Erythroblast (primary cell): ENCODE data around the gene PSMB1.

ENCODE experiments used
- GATA1 ChIP-seq: IDR thresholded peaks from 2 replicates; pipeline ENCODE4 v1.6.1; 2011; ENCODE audit warnings: low read depth, mild to moderate bottlenecking, control low read depth, low read length, moderate library complexity
- POLR2A ChIP-seq: IDR thresholded peaks from 2 replicates; pipeline ENCODE4 v1.6.1; 2011; ENCODE audit warnings: mild to moderate bottlenecking, low read length

DNA sequence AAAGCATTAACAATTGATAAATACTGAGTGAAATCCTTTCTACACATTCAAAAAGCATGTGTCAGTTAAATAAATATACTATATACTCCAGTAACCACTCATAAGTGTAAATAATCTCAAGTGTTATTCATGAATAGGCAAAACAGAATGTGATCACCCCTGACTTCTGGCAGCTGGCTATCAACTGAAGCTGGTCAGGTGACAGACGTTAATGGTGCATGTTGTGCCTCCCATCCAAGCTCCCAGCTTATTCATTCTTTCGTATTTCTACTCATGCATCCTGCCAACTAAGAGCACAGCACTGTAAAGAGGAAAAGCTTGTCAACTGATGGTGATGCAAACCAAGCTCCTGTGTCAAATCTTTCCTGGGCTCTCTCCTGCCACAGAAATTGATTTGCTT, 7.7 kb downstream of the PSMB1 start:
- TF ChIP-seq POLR2A = no peak
- TF ChIP-seq GATA1 = no peak
